Activated T-helper 2 cell treated with anti-CD3 and anti-CD28 coated beads, Interferon-gamma antibody, Interleukin-2, Interleukin-4, amounts not matched to agents 10 μg/mL and 5 μg/mL and 100 μg/mL, durations not matched to agents 14 hours and 24 hours and 36 hours (primary cell): Measurements from ENCODE around the gene MRNIP. TPM values are rescaled to one million over a fixed set of nuclear protein-coding genes. Genes with fewer than 3 reads are reported as not detected.

ENCODE experiments used
- DNase-seq: peaks from one replicate; pipeline ENCODE4 v3.0.0; 2021; ENCODE audit warnings: low spot score
- H3K27ac Mint-ChIP-seq: one replicate; pipeline ENCODE4 v1.8.0; 2021; ENCODE audit warnings: mixed read lengths
- H3K27me3 Mint-ChIP-seq: one replicate; pipeline ENCODE4 v1.8.0; 2021; ENCODE audit warnings: low read depth, mixed read lengths
- H3K36me3 Mint-ChIP-seq: one replicate; pipeline ENCODE4 v1.8.0; 2021; ENCODE audit warnings: low read depth, mixed read lengths
- H3K4me1 Mint-ChIP-seq: one replicate; pipeline ENCODE4 v1.8.0; 2021; ENCODE audit warnings: low read depth, mixed read lengths
- H3K4me3 Mint-ChIP-seq: one replicate; pipeline ENCODE4 v1.8.0; 2021; ENCODE audit warnings: low read depth, mild to moderate bottlenecking, moderate library complexity, mixed read lengths
- H3K9me3 Mint-ChIP-seq: one replicate; pipeline ENCODE4 v1.8.0; 2021; ENCODE audit warnings: mixed read lengths
- intact Hi-C: fragments of 100-400 bp; cut with micrococcal nuclease; formaldehyde crosslinking; loops from one replicate; pipeline ENCODE4 v1.15.1; 2023
- total RNA-seq: library from RNA; stranded (reverse); gene quantifications from 2 replicates; pipeline ENCODE4 v1.2.3, GENCODE V29; 2022

MRNIP gene
- total RNA-seq, 1 donor from 2014 or later = 30.1 TPM

DNA sequence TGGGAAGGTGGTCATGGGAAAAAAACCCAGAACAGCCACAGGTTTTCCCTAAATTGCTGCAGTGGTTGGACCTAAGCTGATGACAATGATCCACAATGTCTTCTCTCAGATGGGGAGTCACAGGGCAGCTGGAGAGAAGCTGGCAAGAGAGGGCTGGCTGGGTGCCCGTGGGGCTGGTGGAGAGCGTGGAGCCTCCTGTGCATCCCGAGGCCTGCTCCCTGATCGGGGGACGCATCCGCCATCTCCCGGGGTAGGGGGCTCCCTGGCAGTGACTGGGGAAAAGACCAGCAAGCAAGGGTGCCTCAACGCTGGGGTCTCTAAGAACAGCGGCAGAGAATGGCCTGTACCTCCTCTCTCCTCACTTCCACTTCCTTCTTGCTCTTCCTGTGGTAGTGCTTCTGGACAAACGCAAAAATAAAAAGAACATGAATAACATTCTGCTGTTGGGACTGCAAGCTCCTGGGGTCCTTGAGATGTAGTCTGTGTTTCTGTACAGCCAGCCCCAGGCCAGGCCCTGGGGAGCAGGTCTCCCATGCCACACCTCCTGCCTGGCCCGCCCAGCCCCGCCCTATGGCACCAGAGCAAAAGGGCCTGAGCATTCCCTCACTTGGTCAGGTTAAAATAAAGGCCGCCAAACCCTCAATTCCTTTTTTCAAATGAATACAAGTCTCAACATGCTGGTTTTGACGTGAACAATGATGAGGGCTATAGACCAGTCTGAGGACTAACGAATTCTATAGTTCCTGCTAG is 7.0 kb upstream of the MRNIP start:
- Mint-ChIP-seq H3K9me3 (no peaks in the 10 kb centered on the region), H3K4me1 (peaks cover 2% of the 10 kb centered on the region), H3K27ac (no peak overlapping the region), H3K4me3 (no peak overlapping the region), H3K27me3 (no peaks in the 10 kb centered on the region), H3K36me3 (peaks cover 48% of the 10 kb centered on the region)
- intact Hi-C loops = no loop called here
- DNase-seq = no peak

- H3K4me1 Mint-ChIP-seq = peaks cover 3% of the 10 kb centered on the region
- H3K36me3 Mint-ChIP-seq = peaks cover 47% of the 10 kb centered on the region
- H3K9me3 Mint-ChIP-seq = no peaks in the 10 kb centered on the region
- H3K27ac Mint-ChIP-seq = no peak overlapping the region
- no peak for DNase-seq
- no peak overlapping the region for H3K4me3 Mint-ChIP-seq
- intact Hi-C loops = no loop called here
- H3K27me3 Mint-ChIP-seq = no peaks in the 10 kb centered on the region
Measured at GRCh38 chr5:179864686-179865085, 6.1 kb upstream of the MRNIP start.

- H3K27ac Mint-ChIP-seq = no peak overlapping the region
- no peak overlapping the region for H3K4me3 Mint-ChIP-seq
- H3K4me1 Mint-ChIP-seq = peaks cover 3% of the 10 kb centered on the region
- intact Hi-C loops = no loop called here
- no peak for DNase-seq
- H3K27me3 Mint-ChIP-seq = no peaks in the 10 kb centered on the region
- no peaks in the 10 kb centered on the region for H3K9me3 Mint-ChIP-seq
- H3K36me3 Mint-ChIP-seq = peaks cover 47% of the 10 kb centered on the region
Measured at GRCh38 chr5:179863449-179864085, 5.0 kb upstream of the MRNIP start.

- no peak for DNase-seq
- intact Hi-C loops = no loop called here
- Mint-ChIP-seq H3K4me3 (no peak overlapping the region), H3K27ac (no peak overlapping the region), H3K9me3 (no peaks in the 10 kb centered on the region), H3K27me3 (no peaks in the 10 kb centered on the region), H3K36me3 (peaks cover 40% of the 10 kb centered on the region), H3K4me1 (peaks cover 6% of the 10 kb centered on the region)
Measured at GRCh38 chr5:179862891-179863290, 4.3 kb upstream of the MRNIP start.

GRCh38 chr5:179862296-179862695 is 3.7 kb upstream of the MRNIP start:
- no peaks in the 10 kb centered on the region for H3K27me3 Mint-ChIP-seq
- no peak overlapping the region for H3K4me3 Mint-ChIP-seq
- H3K27ac Mint-ChIP-seq = no peak overlapping the region
- no peak for DNase-seq
- H3K4me1 Mint-ChIP-seq = peaks cover 11% of the 10 kb centered on the region
- peaks cover 38% of the 10 kb centered on the region for H3K36me3 Mint-ChIP-seq
- intact Hi-C loops = no loop called here
- H3K9me3 Mint-ChIP-seq = no peaks in the 10 kb centered on the region

DNA sequence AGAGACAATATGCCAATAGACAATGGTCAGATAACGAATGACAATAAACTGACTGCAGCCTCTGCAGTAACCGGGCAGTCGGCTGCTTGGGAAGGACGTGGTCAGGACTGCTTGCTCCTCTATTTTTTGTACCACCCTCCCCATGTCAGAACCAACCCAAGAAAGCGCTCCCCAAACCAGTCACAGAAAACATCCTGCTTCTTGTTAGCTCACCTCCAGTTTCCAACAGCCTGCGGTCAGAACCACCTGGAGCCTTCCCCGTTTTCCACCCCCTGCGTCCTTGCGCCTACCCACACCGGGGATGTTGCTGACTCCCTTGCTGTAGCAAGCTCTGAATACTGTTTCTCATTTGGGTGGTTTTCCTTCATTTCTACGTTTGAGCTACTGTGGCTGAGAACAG is 1.7 kb upstream of the MRNIP start:
- Mint-ChIP-seq H3K27ac (peak overlapping the region; percentile 58), H3K9me3 (no peaks in the 10 kb centered on the region), H3K4me3 (peak overlapping the region; percentile 65), H3K36me3 (peaks cover 28% of the 10 kb centered on the region), H3K4me1 (peaks cover 9% of the 10 kb centered on the region), H3K27me3 (no peaks in the 10 kb centered on the region)
- intact Hi-C loops = no loop called here
- DNase-seq = no peak

- Mint-ChIP-seq H3K4me1 (peaks cover 9% of the 10 kb centered on the region), H3K27me3 (no peaks in the 10 kb centered on the region), H3K4me3 (peak overlapping the region; percentile 96), H3K36me3 (peaks cover 12% of the 10 kb centered on the region), H3K9me3 (no peaks in the 10 kb centered on the region), H3K27ac (peak overlapping the region; percentile 74)
- DNase-seq = peak; percentile 44
- intact Hi-C loops = loop anchor here (1.0 to 5.0 kb wide), 3 partner anchors 22 to 56 kb away; partner anchors contain the start of gene SQSTM1
Measured at GRCh38 chr5:179858241-179858585, 404 bp downstream of the MRNIP start.

GRCh38 chr5:179854356-179854755 is 4.3 kb downstream of the MRNIP start:
- intact Hi-C loops = no loop called here
- H3K4me3 Mint-ChIP-seq = no peak overlapping the region
- H3K27ac Mint-ChIP-seq = no peak overlapping the region
- DNase-seq = no peak
- H3K27me3 Mint-ChIP-seq = no peaks in the 10 kb centered on the region
- H3K9me3 Mint-ChIP-seq = no peaks in the 10 kb centered on the region
- H3K4me1 Mint-ChIP-seq = peaks cover 8% of the 10 kb centered on the region
- H3K36me3 Mint-ChIP-seq = no peaks in the 10 kb centered on the region

GRCh38 chr5:179852993-179853547 is 5.5 kb downstream of the MRNIP start:
- Mint-ChIP-seq H3K36me3 (no peaks in the 10 kb centered on the region), H3K27me3 (no peaks in the 10 kb centered on the region), H3K4me3 (no peak overlapping the region), H3K9me3 (no peaks in the 10 kb centered on the region), H3K27ac (no peak overlapping the region), H3K4me1 (peaks cover 7% of the 10 kb centered on the region)
- intact Hi-C loops = no loop called here
- no peak for DNase-seq

DNA sequence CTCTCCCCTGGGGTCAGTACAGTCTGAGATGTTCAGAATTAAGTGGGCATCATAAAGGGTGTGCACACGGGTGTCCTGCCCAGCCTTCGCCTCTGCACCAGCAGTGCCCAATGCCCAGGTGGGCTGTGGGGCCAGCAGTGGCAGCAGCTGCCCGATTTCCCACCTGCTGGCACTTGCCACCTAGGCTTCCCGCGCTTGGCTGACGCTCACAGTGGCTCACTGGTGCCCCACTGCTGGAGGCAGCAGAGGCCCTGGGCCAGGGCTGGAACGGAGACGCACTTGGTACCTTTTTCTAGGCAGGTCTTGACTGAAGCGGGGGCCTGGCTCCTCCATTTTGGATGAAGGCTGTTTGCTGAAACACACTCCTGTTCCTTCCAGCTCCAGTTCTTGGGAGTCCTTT is 17.0 kb downstream of the MRNIP start:
- no peak for DNase-seq
- H3K27ac Mint-ChIP-seq = no peak overlapping the region
- peaks cover 4% of the 10 kb centered on the region for H3K9me3 Mint-ChIP-seq
- intact Hi-C loops = no loop called here
- H3K4me3 Mint-ChIP-seq = no peak overlapping the region
- peaks cover 7% of the 10 kb centered on the region for H3K4me1 Mint-ChIP-seq
- H3K36me3 Mint-ChIP-seq = peaks cover 49% of the 10 kb centered on the region
- H3K27me3 Mint-ChIP-seq = no peaks in the 10 kb centered on the region

GRCh38 chr5:179840766-179841165 is 17.9 kb downstream of the MRNIP start:
- H3K27ac Mint-ChIP-seq = no peak overlapping the region
- intact Hi-C loops = no loop called here
- no peak for DNase-seq
- H3K27me3 Mint-ChIP-seq = no peaks in the 10 kb centered on the region
- peaks cover 4% of the 10 kb centered on the region for H3K9me3 Mint-ChIP-seq
- H3K4me1 Mint-ChIP-seq = peaks cover 15% of the 10 kb centered on the region
- H3K4me3 Mint-ChIP-seq = no peak overlapping the region
- peaks cover 50% of the 10 kb centered on the region for H3K36me3 Mint-ChIP-seq

- H3K9me3 Mint-ChIP-seq = peaks cover 4% of the 10 kb centered on the region
- peaks cover 15% of the 10 kb centered on the region for H3K4me1 Mint-ChIP-seq
- H3K27ac Mint-ChIP-seq = no peak overlapping the region
- H3K36me3 Mint-ChIP-seq = peaks cover 53% of the 10 kb centered on the region
- H3K27me3 Mint-ChIP-seq = no peaks in the 10 kb centered on the region
- no peak for DNase-seq
- H3K4me3 Mint-ChIP-seq = no peak overlapping the region
- intact Hi-C loops = no loop called here
Measured at GRCh38 chr5:179840321-179840720, 18.3 kb downstream of the MRNIP start.
